IPS DF 6.9 (cell line): Measurements from ENCODE around the gene ZNF214.
"Not testable (repeated sequence)": the region's sequence is repeated elsewhere in the genome, so short reads cannot be mapped to it uniquely, and the experiment has no call there.

Experiments used
- DNase-seq: peaks from one replicate; pipeline ENCODE4 v3.0.0-alpha.2; 2013; ENCODE audit warnings: low read depth, low spot score
- H3K27ac ChIP-seq: one replicate; pipeline ENCODE4 v1.5.1; 2013; ENCODE audit warnings: low read length, control low read depth
- H3K27me3 ChIP-seq: 2 replicates; pipeline ENCODE4 v1.6.1; 2013; ENCODE audit warnings: mild to moderate bottlenecking, low read length; ENCODE audit not compliant: control insufficient read depth, insufficient read depth
- H3K36me3 ChIP-seq: 2 replicates; pipeline ENCODE4 v1.6.1; 2013; ENCODE audit warnings: low read length; ENCODE audit not compliant: control insufficient read depth, insufficient read depth
- H3K4me1 ChIP-seq: 2 replicates; pipeline ENCODE4 v1.6.1; 2013; ENCODE audit warnings: low read length; ENCODE audit not compliant: control insufficient read depth, insufficient read depth
- H3K4me3 ChIP-seq: 2 replicates; pipeline ENCODE4 v1.5.1; 2013; ENCODE audit warnings: mild to moderate bottlenecking, low read length
- H3K9me3 ChIP-seq: 2 replicates; pipeline ENCODE4 v1.6.1; 2013; ENCODE audit warnings: low read length, inconsistent platforms; ENCODE audit not compliant: control insufficient read depth, insufficient read depth
- WGBS: extraction: QIAGEN DNeasy Blood & Tissue Kit; methylation state at CpG from one replicate; pipeline ENCODE4 v1.1.7; 2013; ENCODE audit warnings: mixed read lengths, missing lambda C conversion rate; ENCODE audit not compliant: insufficient read length, insufficient coverage; 5-methylcytosine and 5-hydroxymethylcytosine counted together

The ZNF214 gene

GRCh38 chr11:6991227-6991626 is 28.9 kb downstream of the ZNF214 start:
- no peak for DNase-seq
- Histone ChIP-seq H3K36me3 (no peaks in the 10 kb centered on the region), H3K9me3 (no peaks in the 10 kb centered on the region), H3K4me1 (no peaks in the 10 kb centered on the region), H3K27me3 (no peaks in the 10 kb centered on the region), H3K4me3 (no peak overlapping the region), H3K27ac (no peak overlapping the region)
- no CpG with 5 or more reads among the region's 6 CpGs for WGBS

DNA sequence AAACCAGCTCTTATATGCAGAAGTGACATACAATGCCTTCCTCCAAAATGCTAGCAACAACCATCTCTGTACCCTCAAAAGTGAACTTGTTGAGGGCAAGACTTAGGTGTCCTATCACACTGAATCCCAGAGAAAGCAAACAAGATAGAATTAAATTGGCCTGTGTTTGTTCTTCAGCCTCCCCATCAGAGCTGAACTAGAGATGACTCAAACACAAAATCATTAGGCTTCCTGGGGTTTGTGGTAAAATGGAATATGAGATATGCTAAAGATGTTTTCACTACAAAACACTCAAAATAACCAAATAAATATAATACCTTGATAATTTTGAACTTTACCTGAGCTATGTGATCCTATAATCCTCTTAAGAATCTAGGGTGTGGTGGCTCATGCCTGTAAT is 31.6 kb downstream of the ZNF214 start:
- no peak for DNase-seq
- Histone ChIP-seq H3K4me3 (no peak overlapping the region), H3K9me3 (no peaks in the 10 kb centered on the region), H3K36me3 (no peaks in the 10 kb centered on the region), H3K27ac (no peak overlapping the region), H3K27me3 (no peaks in the 10 kb centered on the region), H3K4me1 (no peaks in the 10 kb centered on the region)

DNA sequence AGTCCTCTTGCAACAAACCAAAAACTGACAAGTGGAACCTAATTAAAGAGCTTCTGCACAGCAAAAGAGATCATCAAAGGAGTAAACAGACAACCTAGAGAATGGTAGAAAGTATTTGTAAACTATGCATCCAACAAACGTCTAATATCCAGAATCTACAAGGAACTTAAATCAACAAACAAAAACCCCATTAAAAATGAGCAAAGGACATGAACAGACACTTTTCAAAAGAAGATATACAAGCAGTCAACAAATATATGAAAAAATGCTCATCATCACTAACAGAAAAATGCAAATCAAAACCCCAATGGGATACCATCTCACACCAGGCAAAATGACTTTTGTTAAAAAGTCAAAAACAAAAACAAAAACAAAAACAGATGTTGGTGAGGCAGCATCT is 33.7 kb downstream of the ZNF214 start:
- Histone ChIP-seq H3K4me1 (no peaks in the 10 kb centered on the region), H3K9me3 (no peaks in the 10 kb centered on the region), H3K27ac (no peak overlapping the region), H3K27me3 (no peaks in the 10 kb centered on the region), H3K4me3 (no peak overlapping the region), H3K36me3 (no peaks in the 10 kb centered on the region)
- WGBS, result no CpG with 5 or more reads among the region's 1 CpG
- DNase-seq, result no peak

GRCh38 chr11:6979365-6979764 is 40.8 kb downstream of the ZNF214 start:
- no peak for DNase-seq
- H3K27ac ChIP-seq, result no peak overlapping the region
- no CpG with 5 or more reads among the region's 2 CpGs for WGBS
- H3K36me3 ChIP-seq, result no peaks in the 10 kb centered on the region
- no peak overlapping the region for H3K4me3 ChIP-seq
- no peaks in the 10 kb centered on the region for H3K27me3 ChIP-seq
- no peaks in the 10 kb centered on the region for H3K4me1 ChIP-seq
- H3K9me3 ChIP-seq, result no peaks in the 10 kb centered on the region

DNA sequence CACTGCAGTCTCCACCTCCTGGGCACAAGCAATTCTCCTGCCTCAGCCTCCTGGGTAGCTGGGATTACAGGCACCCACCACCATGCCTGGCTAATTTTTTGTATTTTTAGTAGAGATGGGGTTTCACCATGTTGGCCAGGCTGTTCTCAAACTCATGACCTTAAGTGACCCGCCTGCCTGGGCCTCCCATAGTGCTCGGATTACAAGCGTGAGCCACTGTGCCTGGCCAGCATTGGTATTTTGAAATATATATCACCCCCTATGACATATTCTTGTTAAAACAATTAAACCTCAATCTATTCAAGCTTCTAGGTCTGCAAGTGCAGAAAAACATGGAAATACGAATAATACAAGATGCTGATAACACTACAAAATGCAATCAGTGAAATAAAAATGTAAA is 50.3 kb downstream of the ZNF214 start:
- H3K36me3 ChIP-seq, H3K27ac ChIP-seq, H3K9me3 ChIP-seq, H3K4me1 ChIP-seq, H3K27me3 ChIP-seq, H3K4me3 ChIP-seq, DNase-seq: not testable (repeated sequence)
- WGBS, result no CpG with 5 or more reads among the region's 4 CpGs

GRCh38 chr11:6968816-6969215 is 51.3 kb downstream of the ZNF214 start:
- Histone ChIP-seq H3K9me3 (no peaks in the 10 kb centered on the region), H3K4me3 (no peak overlapping the region), H3K4me1 (no peaks in the 10 kb centered on the region), H3K27me3 (no peaks in the 10 kb centered on the region), H3K36me3 (no peaks in the 10 kb centered on the region), H3K27ac (no peak overlapping the region)
- no peak for DNase-seq
- WGBS, result no CpG with 5 or more reads among the region's 1 CpG

DNA sequence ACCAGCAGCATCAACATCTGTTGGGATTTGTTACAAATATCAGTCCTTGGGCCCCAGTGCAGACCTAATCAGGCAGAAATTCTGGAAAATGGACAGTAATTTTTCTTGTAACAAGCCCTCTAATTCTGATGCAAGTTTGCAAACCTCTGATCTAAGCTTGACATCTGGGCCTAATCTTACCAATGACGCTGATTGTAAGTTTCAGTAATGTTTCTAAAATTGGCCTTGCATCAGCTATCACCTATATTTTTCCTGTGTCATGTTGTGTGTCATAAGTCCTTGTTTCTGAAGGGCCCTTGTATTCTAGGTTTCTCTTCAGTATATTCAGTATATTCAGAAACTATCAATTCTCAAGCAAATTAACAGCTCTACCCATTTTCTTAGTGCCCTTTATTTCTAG is 57.5 kb downstream of the ZNF214 start:
- no peaks in the 10 kb centered on the region for H3K9me3 ChIP-seq
- DNase-seq, result no peak
- no peaks in the 10 kb centered on the region for H3K4me1 ChIP-seq
- H3K27me3 ChIP-seq, result no peaks in the 10 kb centered on the region
- no peak overlapping the region for H3K27ac ChIP-seq
- H3K36me3 ChIP-seq, result no peaks in the 10 kb centered on the region
- H3K4me3 ChIP-seq, result no peak overlapping the region
- WGBS, result no CpG with 5 or more reads among the region's 1 CpG

- Histone ChIP-seq H3K27ac (no peak overlapping the region), H3K9me3 (no peaks in the 10 kb centered on the region), H3K36me3 (no peaks in the 10 kb centered on the region), H3K27me3 (no peaks in the 10 kb centered on the region), H3K4me1 (no peaks in the 10 kb centered on the region), H3K4me3 (no peak overlapping the region)
- DNase-seq, result no peak
Measured at GRCh38 chr11:6962141-6962540, 58.0 kb downstream of the ZNF214 start.

DNA sequence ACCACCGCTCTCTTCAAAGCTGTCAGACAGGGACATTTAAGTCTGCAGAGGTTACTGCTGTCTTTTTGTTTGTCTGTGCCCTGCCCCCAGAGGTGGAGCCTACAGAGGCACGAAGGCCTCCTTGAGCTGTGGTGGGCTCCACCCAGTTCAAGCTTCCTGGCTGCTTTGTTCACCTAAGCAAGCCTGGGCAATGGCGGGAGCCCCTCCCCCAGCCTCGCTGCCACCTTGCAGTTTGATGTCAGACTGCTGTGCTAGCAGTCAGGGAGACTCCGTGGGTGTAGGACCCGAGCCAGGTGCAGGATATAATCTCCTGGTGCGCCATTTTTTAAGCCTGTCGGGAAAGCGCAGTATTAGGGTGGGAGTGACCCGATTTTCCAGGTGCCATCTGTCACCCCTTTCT is 65.9 kb downstream of the ZNF214 start:
- H3K27ac ChIP-seq, H3K4me1 ChIP-seq, H3K36me3 ChIP-seq, H3K4me3 ChIP-seq, H3K9me3 ChIP-seq, H3K27me3 ChIP-seq, DNase-seq: not testable (repeated sequence)
- whole genome bisulfite sequencing, result no CpG with 5 or more reads among the region's 10 CpGs
